OCI-LY1 (cell line): ENCODE results near the gene OPA1.

Experiments
- H2AFZ ChIP-seq: fragments of 200-600 bp; sonication (generic), shearing (Covaris generic); 2 replicates; pipeline ENCODE4 v1.6.0; 2014; ENCODE audit warnings: antibody characterized with exemption, mild to moderate bottlenecking, low read length
- H3F3A ChIP-seq: fragments of 200-600 bp; sonication (generic), shearing (Covaris generic); 2 replicates; pipeline ENCODE4 v1.6.0; 2014; ENCODE audit warnings: mild to moderate bottlenecking, antibody characterized with exemption, low read length, moderate library complexity; ENCODE audit not compliant: insufficient read depth
- H3K27ac ChIP-seq: fragments of 200-600 bp; sonication (generic); 2 replicates; pipeline ENCODE4 v1.5.1; 2014; ENCODE audit warnings: low read length, mixed run types, mild to moderate bottlenecking, low read depth; ENCODE audit not compliant: poor library complexity, severe bottlenecking
- H3K27me3 ChIP-seq: fragments of 200-600 bp; sonication (generic); 2 replicates; pipeline ENCODE4 v1.6.0; 2014; ENCODE audit warnings: antibody characterized with exemption, mild to moderate bottlenecking, low read length, moderate library complexity; ENCODE audit not compliant: insufficient read depth
- H3K36me3 ChIP-seq: fragments of 200-600 bp; sonication (generic); 2 replicates; pipeline ENCODE4 v1.6.1; 2014; ENCODE audit warnings: mild to moderate bottlenecking, antibody characterized with exemption, low read length, moderate library complexity, mixed read lengths; ENCODE audit not compliant: insufficient read depth
- H3K4me1 ChIP-seq: fragments of 200-600 bp; sonication (generic); 2 replicates; pipeline ENCODE4 v1.5.1; 2014; ENCODE audit warnings: mild to moderate bottlenecking, low read length, moderate library complexity; ENCODE audit not compliant: insufficient read depth, severe bottlenecking
- H3K4me2 ChIP-seq: fragments of 200-600 bp; sonication (generic), shearing (Covaris generic); 2 replicates; pipeline ENCODE4 v1.6.1; 2014; ENCODE audit warnings: low read length
- H3K4me3 ChIP-seq: fragments of 200-600 bp; sonication (generic); 2 replicates; pipeline ENCODE4 v1.5.1; 2014; ENCODE audit warnings: low read length, low read depth, mild to moderate bottlenecking, mixed read lengths; ENCODE audit not compliant: poor library complexity, severe bottlenecking
- H3K79me2 ChIP-seq: fragments of 200-600 bp; shearing (Covaris generic); 2 replicates; pipeline ENCODE4 v1.6.1; 2016; ENCODE audit warnings: mixed run types, low read length, mixed read lengths; ENCODE audit not compliant: insufficient read depth
- H3K9ac ChIP-seq: fragments of 200-600 bp; sonication (generic), shearing (Covaris generic); 2 replicates; pipeline ENCODE4 v1.6.1; 2014; ENCODE audit warnings: mild to moderate bottlenecking, low read length, mixed read lengths
- H3K9me2 ChIP-seq: fragments of 200-600 bp; sonication (generic), shearing (Covaris generic); 2 replicates; pipeline ENCODE4 v1.6.1; 2014; ENCODE audit warnings: low read depth, mild to moderate bottlenecking, low read length, mixed read lengths
- H3K9me3 ChIP-seq: fragments of 200-600 bp; shearing (Covaris generic); 2 replicates; pipeline ENCODE4 v1.6.1; 2014; ENCODE audit warnings: low read length, mixed read lengths
- H4K20me1 ChIP-seq: fragments of 200-600 bp; sonication (generic), shearing (Covaris generic); 2 replicates; pipeline ENCODE4 v1.6.0; 2016; ENCODE audit warnings: mild to moderate bottlenecking, low read length; ENCODE audit not compliant: insufficient read depth
- CTCF ChIP-seq: fragments of 200-600 bp; sonication (generic), shearing (Covaris generic); IDR thresholded peaks from 2 replicates; pipeline ENCODE4 v1.5.1; 2017; ENCODE audit warnings: mild to moderate bottlenecking, antibody characterized with exemption, low read length, moderate library complexity, mixed read lengths
- EZH2 ChIP-seq: fragments of 200-600 bp; sonication (generic), shearing (Covaris generic); IDR thresholded peaks from 2 replicates; pipeline ENCODE4 v1.8.0; 2017; ENCODE audit warnings: borderline replicate concordance, mixed run types, mild to moderate bottlenecking, antibody characterized with exemption, low read length, moderate library complexity, mixed read lengths

Gene OPA1

GRCh38 chr3:193546129-193546528 is 46.9 kb upstream of the OPA1 start:
- Histone ChIP-seq H3K4me2 (no peak overlapping the region), H3K79me2 (no peaks in the 10 kb centered on the region), H3K27me3 (no peaks in the 10 kb centered on the region), H3K27ac (no peak overlapping the region), H3F3A (no peaks in the 10 kb centered on the region), H2AFZ (no peak overlapping the region), H3K4me1 (no peaks in the 10 kb centered on the region), H3K4me3 (no peak overlapping the region), H3K9me2 (no peaks in the 10 kb centered on the region), H3K36me3 (no peaks in the 10 kb centered on the region), H4K20me1 (no peaks in the 10 kb centered on the region), H3K9me3 (no peaks in the 10 kb centered on the region), H3K9ac (no peak overlapping the region)
- TF ChIP-seq EZH2 (no peak), CTCF (no peak)

GRCh38 chr3:193548406-193548805 is 44.6 kb upstream of the OPA1 start:
- no peak overlapping the region for H3K9ac ChIP-seq
- no peak overlapping the region for H3K4me2 ChIP-seq
- H3K9me2 ChIP-seq, result no peaks in the 10 kb centered on the region
- H3K9me3 ChIP-seq, result no peaks in the 10 kb centered on the region
- no peaks in the 10 kb centered on the region for H3K4me1 ChIP-seq
- TF ChIP-seq EZH2 (no peak), CTCF (no peak)
- H3K27ac ChIP-seq, result no peak overlapping the region
- no peaks in the 10 kb centered on the region for H3K79me2 ChIP-seq
- no peak overlapping the region for H3K4me3 ChIP-seq
- H3F3A ChIP-seq, result no peaks in the 10 kb centered on the region
- H3K36me3 ChIP-seq, result no peaks in the 10 kb centered on the region
- H2AFZ ChIP-seq, result no peak overlapping the region
- H4K20me1 ChIP-seq, result no peaks in the 10 kb centered on the region
- no peaks in the 10 kb centered on the region for H3K27me3 ChIP-seq

GRCh38 chr3:193552923-193553322 is 40.1 kb upstream of the OPA1 start:
- Histone ChIP-seq H3K27me3 (no peaks in the 10 kb centered on the region), H3K79me2 (no peaks in the 10 kb centered on the region), H3K4me2 (no peak overlapping the region), H3K9me3 (no peaks in the 10 kb centered on the region), H3K9ac (no peak overlapping the region), H2AFZ (no peak overlapping the region), H3K9me2 (no peaks in the 10 kb centered on the region), H3K4me1 (no peaks in the 10 kb centered on the region), H3K4me3 (no peak overlapping the region), H3F3A (no peaks in the 10 kb centered on the region), H4K20me1 (no peaks in the 10 kb centered on the region), H3K36me3 (no peaks in the 10 kb centered on the region), H3K27ac (no peak overlapping the region)
- TF ChIP-seq EZH2 (no peak), CTCF (no peak)
